H1 (cell line): ENCODE data around the gene ZNF689. TPM values are rescaled to one million over a fixed set of nuclear protein-coding genes. Genes with fewer than 3 reads are reported as not detected.

Experiments
- ASH2L ChIP-seq: fragments of 200-600, 300-600 bp; sonication (generic); IDR thresholded peaks from one replicate; pipeline ENCODE4 v1.7.1; 2017; ENCODE audit warnings: low read length
- CHD7 ChIP-seq: fragments of 300-600 bp; sonication (generic); IDR thresholded peaks from 2 replicates; pipeline ENCODE4 v1.7.1; 2012; ENCODE audit warnings: low read length, moderate library complexity, mild to moderate bottlenecking, inconsistent platforms; ENCODE audit not compliant: insufficient replicate concordance
- CTBP2 ChIP-seq: IDR thresholded peaks from 2 replicates; pipeline ENCODE4 v1.7.0; 2011; ENCODE audit warnings: borderline replicate concordance, mild to moderate bottlenecking, moderate library complexity, mixed read lengths, low read length; ENCODE audit not compliant: insufficient read depth, insufficient read length
- EZH2 ChIP-seq: fragments of 200-600 bp; sonication (generic); IDR thresholded peaks from 2 replicates; pipeline ENCODE4 v1.7.1; 2012; ENCODE audit warnings: low read depth, mild to moderate bottlenecking, moderate library complexity, low read length, inconsistent platforms; ENCODE audit not compliant: severe bottlenecking
- HDAC2 ChIP-seq, 2 experiments: fragments of 300-600 bp in 1 of 2; sonication (generic) in 1 of 2; IDR thresholded peaks; 2 replicates each; pipeline ENCODE4 v1.6.1; 2011 to 2012; ENCODE audit warnings: low read depth in 2 of 2, low read length in 2 of 2, mild to moderate bottlenecking in 2 of 2, moderate library complexity in 2 of 2, borderline replicate concordance in 1 of 2, inconsistent platforms in 1 of 2
- KDM1A ChIP-seq: fragments of 200-600, 300-600 bp; sonication (generic); IDR thresholded peaks from 2 replicates; pipeline ENCODE4 v1.7.1; 2016; ENCODE audit warnings: mild to moderate bottlenecking, low read length, borderline replicate concordance
- MAX ChIP-seq: IDR thresholded peaks from 2 replicates; pipeline ENCODE4 v1.6.1; 2012; ENCODE audit warnings: inconsistent platforms
- POU5F1 ChIP-seq: IDR thresholded peaks from 2 replicates; pipeline ENCODE4 v1.6.1; 2011; ENCODE audit warnings: low read depth, mild to moderate bottlenecking, low read length, moderate library complexity
- RXRA ChIP-seq: IDR thresholded peaks from 2 replicates; pipeline ENCODE4 v1.6.1; 2011; ENCODE audit warnings: low read depth, mild to moderate bottlenecking, low read length, moderate library complexity; ENCODE audit not compliant: insufficient read depth
- TBP ChIP-seq: IDR thresholded peaks from 2 replicates; pipeline ENCODE4 v1.6.1; 2011; ENCODE audit warnings: low read depth, low read length, improper control_type of control experiment
- polyA plus RNA-seq, 7 experiments: library from polyadenylated mRNA; depleted of rRNA in 3 of 7; stranded (reverse) in 5 of 7; unstranded in 2 of 7; fragments of >200 nt in 5 of 7; fragments of 200-250 nt in 2 of 7; gene quantifications; 1 replicate in 5 of 7; 2 replicates in 1 of 7; 4 replicates in 1 of 7; pipeline versions ENCODE4 v1.2.1 to v1.2.3, GENCODE V29; 2011 to 2013; ENCODE audit warnings: missing spikeins in 2 of 7, mixed read lengths in 2 of 7
- total RNA-seq: library from RNA; stranded (reverse); fragmentation: NEBNext Ultra II Directional; extraction: Animal tissue kit (Norgen Biotek cat#: 25700); gene quantifications from 2 replicates; pipeline ENCODE4 v1.2.1, GENCODE V29; 2021

ZNF689 gene
- total and polyA plus RNA-seq, 2 of the 8 experiments (the other 6 are each of a cell fraction or from before 2014, with no cell fraction given), result 14.3 to 15.3 TPM

- TF ChIP-seq CHD7, result no peak
- no peak for TF ChIP-seq TBP
- no peak for TF ChIP-seq CTBP2
- no peak for TF ChIP-seq EZH2
- no peak for TF ChIP-seq KDM1A
- no peak for TF ChIP-seq HDAC2 (IDR thresholded peaks at IDR 0.05; ENCODE audit: borderline replicate concordance in 1 of 2, low read depth in 2 of 2, low read length in 2 of 2)
- no peak for TF ChIP-seq ASH2L
- no peak for TF ChIP-seq RXRA
- TF ChIP-seq POU5F1, result no peak
- TF ChIP-seq MAX, result no peak
- TF ChIP-seq, all 59 proteins: peak for 0
Observed at GRCh38 chr16:30619638-30620037, 9.4 kb upstream of the ZNF689 start (continued).
